DMS114 treated with DMSO at 0.1 percent for 48 hours (cell line): Measurements from ENCODE around the gene PLA2G12B.
"Not testable (repeated sequence)": the region's sequence is repeated elsewhere in the genome, so short reads cannot be mapped to it uniquely, and the experiment has no call there.

Experiments
- DNase-seq: peaks from one replicate; lab custom pipeline; 2025; ENCODE audit not compliant: unreplicated experiment; lab: John Stamatoyannopoulos, UW

Gene PLA2G12B

GRCh38 chr10:72943498-72944234 lies 10.9 kb downstream of the PLA2G12B start:
- no peak for DNase-seq

DNA sequence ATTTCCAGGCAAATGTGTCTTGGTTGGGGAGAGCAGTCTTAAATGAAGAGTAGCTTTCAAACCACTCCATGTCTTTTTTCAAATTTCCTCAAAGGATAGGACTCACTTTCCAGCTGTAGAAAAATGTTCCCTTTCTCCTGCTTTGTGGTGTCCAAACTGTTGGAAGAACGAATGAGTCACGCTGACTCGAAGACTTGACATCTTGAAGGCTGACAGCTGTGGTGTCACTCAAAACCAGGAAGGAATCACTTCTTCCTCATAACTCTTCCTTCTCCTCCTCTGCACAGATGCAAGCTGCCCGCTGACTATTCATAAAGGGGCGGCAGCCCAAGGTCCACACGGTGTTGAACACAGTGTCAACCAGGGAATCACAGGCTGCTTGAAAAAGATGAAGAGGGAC lies 19.2 kb downstream of the PLA2G12B start:
- no peak for DNase-seq

GRCh38 chr10:72932259-72933015 lies 22.2 kb downstream of the PLA2G12B start:
- DNase-seq = no peak

DNA sequence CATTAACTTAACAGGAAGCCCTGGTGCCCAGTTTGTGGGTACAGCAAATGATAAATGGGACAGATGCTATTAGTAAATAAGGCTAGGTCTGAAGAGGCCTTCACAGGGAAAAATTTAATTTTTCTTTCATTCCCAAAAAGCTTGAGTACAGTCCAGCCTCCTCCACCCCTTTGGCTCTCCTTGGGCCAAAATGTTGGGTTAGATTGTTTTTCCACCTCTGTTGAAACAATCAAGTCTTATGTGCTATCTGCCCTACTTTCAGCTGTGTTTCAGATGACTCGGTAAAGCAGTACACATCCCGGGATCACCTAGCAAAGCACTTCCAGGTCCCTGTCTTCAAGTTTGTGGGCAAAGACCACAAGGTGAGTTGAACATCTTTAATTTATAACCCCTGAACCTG lies 24.3 kb downstream of the PLA2G12B start:
- no peak for DNase-seq

GRCh38 chr10:72928798-72929197 lies 25.8 kb downstream of the PLA2G12B start:
- no peak for DNase-seq

DNA sequence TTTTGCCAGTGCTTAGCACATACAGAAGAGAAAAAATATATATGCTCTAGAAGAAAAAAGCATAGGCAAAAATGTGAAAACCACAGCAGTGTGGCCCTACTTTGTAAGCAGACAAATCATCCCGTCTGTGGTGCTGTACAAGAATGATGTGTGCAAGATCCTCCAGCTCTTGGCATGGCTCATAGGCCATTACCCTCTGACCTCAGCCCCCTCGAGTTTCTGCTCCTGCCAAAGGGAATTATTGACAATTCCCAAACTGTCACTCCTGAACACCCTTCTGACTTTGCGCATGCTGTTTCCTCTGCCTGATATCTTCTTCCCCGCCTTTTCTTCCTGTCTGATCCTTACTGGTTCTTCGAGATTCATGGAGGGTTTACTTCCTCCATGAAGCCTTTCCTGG lies 27.1 kb downstream of the PLA2G12B start:
- no peak for DNase-seq

- no peak for DNase-seq
Measured at GRCh38 chr10:72925951-72926465, 28.6 kb downstream of the PLA2G12B start.

DNA sequence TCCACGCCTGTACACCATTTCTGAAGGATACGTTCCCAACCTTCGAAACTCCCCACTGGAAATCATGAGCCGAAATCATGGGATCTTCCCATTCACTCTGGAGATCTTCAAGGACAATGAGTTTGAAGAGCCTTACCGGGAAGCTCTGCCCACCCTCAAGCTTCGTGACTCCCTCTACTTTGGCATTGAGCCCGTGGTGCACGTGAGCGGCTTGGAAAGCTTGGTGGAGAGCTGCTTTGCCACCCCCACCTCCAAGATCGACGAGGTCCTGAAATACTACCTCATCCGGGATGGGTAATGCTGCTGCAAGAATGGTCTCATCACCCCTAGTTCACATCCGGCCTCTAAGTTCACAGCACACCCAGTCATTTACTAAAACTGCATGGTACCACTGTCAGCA lies 30.3 kb downstream of the PLA2G12B start:
- no peak for DNase-seq

- DNase-seq = not testable (repeated sequence)
Measured at GRCh38 chr10:72921147-72921683, 33.4 kb downstream of the PLA2G12B start.

- no peak for DNase-seq
Measured at GRCh38 chr10:72918352-72918751, 36.3 kb downstream of the PLA2G12B start.

GRCh38 chr10:72917803-72918332 lies 36.7 kb downstream of the PLA2G12B start:
- not testable (repeated sequence) for DNase-seq

DNA sequence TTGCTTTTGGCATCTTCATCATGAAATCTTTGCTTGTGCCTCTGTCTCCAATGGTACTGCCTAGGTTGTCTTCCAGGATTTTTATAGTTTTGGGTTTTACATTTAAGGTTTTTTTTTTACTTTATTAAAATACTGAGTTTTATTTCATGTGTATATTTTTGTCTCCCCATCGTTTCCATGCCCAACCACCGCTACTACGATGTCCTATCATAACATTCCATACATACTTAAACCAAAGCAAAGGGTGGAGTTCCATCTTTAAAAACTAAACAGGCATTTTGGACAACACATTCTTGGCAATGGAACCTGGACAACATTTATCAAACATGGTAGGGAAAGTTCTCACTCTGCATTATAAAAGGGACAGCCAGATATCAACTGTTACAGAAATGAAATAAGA lies 37.4 kb downstream of the PLA2G12B start:
- not testable (repeated sequence) for DNase-seq

GRCh38 chr10:72913287-72913686 lies 41.3 kb downstream of the PLA2G12B start:
- DNase-seq = no peak

DNA sequence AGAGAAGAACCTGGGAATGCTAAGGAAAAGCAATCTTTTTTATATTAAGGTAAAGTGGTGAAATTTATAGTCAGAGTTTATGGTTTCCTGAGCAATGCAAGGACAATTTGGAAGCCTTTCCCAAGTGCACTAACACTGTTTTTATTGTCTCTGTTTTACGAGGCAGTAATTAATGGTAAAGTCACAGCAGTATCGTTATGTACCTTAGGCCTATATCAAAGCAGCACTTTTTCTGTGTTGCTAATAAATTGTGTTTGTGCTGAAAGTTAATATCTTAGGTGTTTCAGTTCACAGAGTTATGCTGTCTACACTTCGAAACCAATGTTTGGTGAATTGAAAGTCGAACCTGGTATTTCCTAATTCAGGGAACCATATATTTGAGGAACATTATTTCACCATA lies 41.9 kb downstream of the PLA2G12B start:
- DNase-seq = no peak

- DNase-seq = no peak
Measured at GRCh38 chr10:72911758-72912157, 42.8 kb downstream of the PLA2G12B start.

GRCh38 chr10:72910705-72911104 lies 43.9 kb downstream of the PLA2G12B start:
- DNase-seq = no peak

DNA sequence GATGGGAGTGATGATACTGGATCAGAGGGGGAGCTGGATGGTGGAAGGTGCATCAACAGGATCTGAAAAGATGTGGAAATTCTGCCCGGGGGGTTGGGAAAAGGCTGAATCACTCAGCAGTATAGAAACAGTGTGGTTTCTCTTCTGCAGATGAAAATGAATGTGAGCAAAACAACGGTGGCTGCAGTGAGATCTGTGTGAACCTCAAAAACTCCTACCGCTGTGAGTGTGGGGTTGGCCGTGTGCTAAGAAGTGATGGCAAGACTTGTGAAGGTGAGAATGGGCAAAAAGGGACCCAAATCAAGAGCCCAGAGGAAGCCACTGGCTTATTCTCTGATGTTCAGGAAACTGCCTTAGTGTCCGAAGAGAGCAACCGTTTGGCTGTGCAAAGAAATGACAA lies 48.2 kb downstream of the PLA2G12B start:
- no peak for DNase-seq

DNA sequence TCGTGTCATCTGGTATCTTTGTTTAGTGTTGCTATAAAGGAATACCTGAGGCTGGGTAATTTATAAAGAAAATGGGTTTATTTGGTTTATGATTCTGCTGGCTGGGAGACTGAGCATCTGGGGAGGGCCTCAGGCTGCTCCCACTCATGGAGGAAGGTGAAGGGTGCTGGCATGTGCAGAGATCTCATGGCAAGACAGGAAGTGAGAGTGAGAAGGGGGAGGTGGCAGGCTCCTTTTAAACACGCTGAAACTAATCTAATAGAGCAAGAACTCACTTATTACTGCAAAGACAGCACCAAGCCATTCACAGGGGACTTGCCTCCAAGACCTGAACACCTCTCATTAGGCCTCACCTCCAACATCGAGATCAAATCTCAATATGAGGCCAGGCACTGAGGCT lies 49.8 kb downstream of the PLA2G12B start:
- DNase-seq = no peak

DNA sequence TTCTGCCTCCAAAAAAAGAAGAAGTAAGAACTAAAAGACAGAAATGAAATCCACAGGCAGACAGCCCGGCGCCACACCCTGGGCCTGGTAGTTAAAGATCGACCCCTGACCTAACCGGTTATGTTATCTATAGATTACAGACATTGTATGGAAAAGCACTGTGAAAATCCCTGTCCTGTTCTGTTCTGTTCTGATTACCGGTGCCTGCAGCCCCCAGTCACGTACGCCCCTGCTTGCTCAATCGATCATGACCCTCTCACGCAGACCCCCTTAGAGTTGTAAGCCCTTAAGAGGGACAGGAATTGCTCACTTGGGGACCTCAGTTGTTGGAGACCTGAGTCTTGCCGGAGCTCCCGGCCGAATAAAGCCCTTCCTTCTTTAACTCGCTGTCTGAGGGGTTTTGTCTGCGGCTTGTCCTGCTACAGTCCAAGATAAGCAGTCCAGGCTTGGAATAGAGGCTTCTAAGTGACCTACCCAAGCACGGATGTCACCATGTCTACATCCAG lies 50.6 kb downstream of the PLA2G12B start:
- DNase-seq = not testable (repeated sequence)

DNA sequence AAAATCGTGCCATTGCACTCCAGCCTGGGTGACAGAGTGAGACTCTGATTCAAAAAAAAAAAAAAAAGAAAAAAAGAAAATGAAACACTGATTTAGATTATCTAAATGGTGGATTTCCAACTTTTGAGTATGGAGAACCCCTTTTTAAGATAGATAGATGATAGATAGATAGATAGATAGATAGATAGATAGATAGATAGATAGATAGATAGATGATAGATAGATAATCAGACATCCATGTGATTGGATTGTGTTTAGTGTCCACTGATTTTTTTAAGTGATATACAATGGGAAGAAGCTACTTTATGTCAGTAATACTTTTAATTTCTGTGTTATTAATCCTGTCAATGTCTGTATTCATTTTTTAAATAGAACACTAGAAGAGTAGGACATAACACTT lies 55.1 kb downstream of the PLA2G12B start:
- DNase-seq = no peak

- DNase-seq = no peak
Measured at GRCh38 chr10:72898616-72899015, 56.0 kb downstream of the PLA2G12B start.
